ENCODE results near the gene ACOT9.

- no peak for TF ChIP-seq CTCF (IDR thresholded peaks at IDR 0.05)
- TF ChIP-seq POLR2A (IDR thresholded peaks at IDR 0.05) = no peak
- TF ChIP-seq EP300 (IDR thresholded peaks at IDR 0.05) = no peak
Observed at GRCh38 chrX:23787745-23788118, 44.7 kb upstream of the ACOT9 start.

Data from ovary (tissue), 3 donors.